Vagina (tissue), 2 donors: Measurements from ENCODE around the gene CYB5A. TPM values are rescaled to one million over a fixed set of nuclear protein-coding genes. Genes with fewer than 3 reads are reported as not detected.

ENCODE experiments used
- DNase-seq, 2 donors: peaks; one replicate each; pipeline ENCODE4 v3.0.0-alpha.2; 2017; ENCODE audit errors: extremely low spot score in 2 of 2
- H3K27ac ChIP-seq: fragments of 200-600 bp; sonication (generic); one replicate; pipeline ENCODE4 v1.5.1; 2019
- H3K27me3 ChIP-seq: fragments of 200-600 bp; sonication (generic); one replicate; pipeline ENCODE4 v1.5.1; 2019
- H3K36me3 ChIP-seq, 2 donors: fragments of 200-600 bp; sonication (generic); one replicate each; pipeline ENCODE4 v1.5.1; 2017 to 2019
- H3K4me1 ChIP-seq: fragments of 200-600 bp; sonication (generic); one replicate; pipeline ENCODE4 v1.5.1; 2019
- H3K4me3 ChIP-seq, 2 donors: fragments of 200-600 bp; sonication (generic); 1 replicate in 1 of 2; 2 replicates in 1 of 2; pipeline ENCODE4 v1.5.1; 2016 to 2019
- H3K9me3 ChIP-seq: fragments of 200-600 bp; sonication (generic); one replicate; pipeline ENCODE4 v1.5.1; 2019
- POLR2A ChIP-seq, 2 donors: fragments of 450-650 bp; IDR thresholded peaks; one replicate each; pipeline ENCODE4 v1.6.1; 2017; ENCODE audit warnings: antibody characterized with exemption in 2 of 2, mild to moderate bottlenecking in 2 of 2, moderate library complexity in 2 of 2
- POLR2AphosphoS5 ChIP-seq, 2 donors: sonication (generic); formaldehyde crosslinking; IDR thresholded peaks; one replicate each; pipeline ENCODE4 v1.9.0; 2017; ENCODE audit warnings: antibody characterized with exemption in 2 of 2, mild to moderate bottlenecking in 2 of 2, low read depth in 1 of 2; ENCODE audit not compliant: insufficient read depth in 1 of 2
- intact Hi-C: fragments of 100-400 bp; cut with DNase I; formaldehyde crosslinking; loops from one replicate; pipeline ENCODE4 v1.15.1; 2023
- small RNA-seq: library from RNA; depleted of rRNA; stranded (forward); fragments of <200 nt; gene quantifications from one replicate; pipeline ENCODE3, GENCODE V24; 2016
- total RNA-seq: library from RNA; depleted of rRNA; stranded (reverse); fragments of >200 nt; gene quantifications from one replicate; pipeline ENCODE4 v1.2.3, GENCODE V29; 2016
- TF ChIP-seq, protein P1 (sequence below), 3 experiments: fragments of 450-650 bp in 2 of 3; fragments of 200-600 bp in 1 of 3; sonication (generic) in 1 of 3; IDR thresholded peaks; one replicate each; pipeline ENCODE4 v1.5.1; 2017 to 2019; ENCODE audit warnings: antibody characterized with exemption in 3 of 3, mild to moderate bottlenecking in 2 of 3, moderate library complexity in 2 of 3

The CYB5A gene
- total RNA-seq, 1 donor from 2014 or later: 88.6 TPM

DNA sequence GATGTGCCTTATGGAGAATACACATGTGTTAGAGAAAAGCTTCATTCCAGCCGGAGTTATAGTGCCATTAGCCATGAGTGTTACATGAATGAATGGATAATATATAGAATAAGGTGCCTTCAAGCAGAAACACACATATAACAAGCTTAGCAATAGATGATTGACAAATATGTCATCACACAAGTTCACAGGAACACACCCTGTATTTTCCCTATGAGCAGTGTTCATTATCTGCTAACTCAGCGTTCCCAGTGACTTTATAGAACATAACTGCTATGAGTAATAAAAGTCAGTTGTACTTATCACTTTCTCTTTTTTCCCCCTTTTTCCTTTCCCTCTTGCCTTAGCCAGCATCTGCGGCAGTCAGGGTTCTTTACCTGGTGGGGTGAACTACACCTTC, 78.3 kb downstream of the CYB5A start:
- Histone ChIP-seq H3K27ac (no peak overlapping the region), H3K9me3 (no peaks in the 10 kb centered on the region), H3K27me3 (no peaks in the 10 kb centered on the region), H3K36me3 (no peaks in the 10 kb centered on the region), H3K4me3 (no peak overlapping the region), H3K4me1 (no peaks in the 10 kb centered on the region)
- DNase-seq: no peak
- intact Hi-C loops: no loop called here
- no peak for TF ChIP-seq POLR2A (IDR thresholded peaks at IDR 0.05)
- peak in 1 of 2 donors; percentile 48 for TF ChIP-seq POLR2AphosphoS5 (IDR thresholded peaks at IDR 0.05; ENCODE audit: insufficient read depth in 1 of 2, low read depth in 1 of 2)
- TF ChIP-seq, protein P1, sequence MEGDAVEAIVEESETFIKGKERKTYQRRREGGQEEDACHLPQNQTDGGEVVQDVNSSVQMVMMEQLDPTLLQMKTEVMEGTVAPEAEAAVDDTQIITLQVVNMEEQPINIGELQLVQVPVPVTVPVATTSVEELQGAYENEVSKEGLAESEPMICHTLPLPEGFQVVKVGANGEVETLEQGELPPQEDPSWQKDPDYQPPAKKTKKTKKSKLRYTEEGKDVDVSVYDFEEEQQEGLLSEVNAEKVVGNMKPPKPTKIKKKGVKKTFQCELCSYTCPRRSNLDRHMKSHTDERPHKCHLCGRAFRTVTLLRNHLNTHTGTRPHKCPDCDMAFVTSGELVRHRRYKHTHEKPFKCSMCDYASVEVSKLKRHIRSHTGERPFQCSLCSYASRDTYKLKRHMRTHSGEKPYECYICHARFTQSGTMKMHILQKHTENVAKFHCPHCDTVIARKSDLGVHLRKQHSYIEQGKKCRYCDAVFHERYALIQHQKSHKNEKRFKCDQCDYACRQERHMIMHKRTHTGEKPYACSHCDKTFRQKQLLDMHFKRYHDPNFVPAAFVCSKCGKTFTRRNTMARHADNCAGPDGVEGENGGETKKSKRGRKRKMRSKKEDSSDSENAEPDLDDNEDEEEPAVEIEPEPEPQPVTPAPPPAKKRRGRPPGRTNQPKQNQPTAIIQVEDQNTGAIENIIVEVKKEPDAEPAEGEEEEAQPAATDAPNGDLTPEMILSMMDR (IDR thresholded peaks at IDR 0.05): no peak

- no peaks in the 10 kb centered on the region for H3K4me1 ChIP-seq
- no peak overlapping the region for H3K4me3 ChIP-seq
- intact Hi-C loops: no loop called here
- no peaks in the 10 kb centered on the region for H3K9me3 ChIP-seq
- TF ChIP-seq, protein P1 (IDR thresholded peaks at IDR 0.05): no peak
- no peak for TF ChIP-seq POLR2AphosphoS5 (IDR thresholded peaks at IDR 0.05; ENCODE audit: insufficient read depth in 1 of 2, low read depth in 1 of 2)
- TF ChIP-seq POLR2A (IDR thresholded peaks at IDR 0.05): no peak
- no peaks in the 10 kb centered on the region for H3K27me3 ChIP-seq
- H3K27ac ChIP-seq: no peak overlapping the region
- no peaks in the 10 kb centered on the region for H3K36me3 ChIP-seq
- DNase-seq: no peak
Observed at GRCh38 chr18:74204526-74205152, 87.1 kb downstream of the CYB5A start.

DNA sequence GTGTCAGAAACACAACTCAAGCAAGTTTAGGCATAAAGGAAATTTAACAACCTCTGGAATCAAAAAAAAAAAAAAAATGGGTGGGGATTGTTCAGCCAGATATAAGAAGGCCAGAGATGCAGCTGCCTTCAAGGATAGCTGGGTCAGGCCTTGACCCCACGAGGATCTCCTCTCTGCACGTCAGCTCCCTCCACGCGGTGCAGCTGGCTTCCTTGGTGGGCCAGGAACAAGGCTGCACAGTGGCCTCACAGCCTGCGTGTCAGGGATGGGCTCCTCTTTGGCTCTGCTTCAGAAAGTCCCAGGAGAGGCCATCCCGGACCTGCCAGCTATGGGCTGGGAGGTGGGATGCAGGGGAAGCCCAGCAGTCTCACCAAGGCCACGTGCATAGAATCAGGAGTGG, 88.0 kb downstream of the CYB5A start:
- intact Hi-C loops: no loop called here
- H3K4me3 ChIP-seq: no peak overlapping the region
- no peaks in the 10 kb centered on the region for H3K9me3 ChIP-seq
- no peaks in the 10 kb centered on the region for H3K4me1 ChIP-seq
- H3K36me3 ChIP-seq: no peaks in the 10 kb centered on the region
- H3K27me3 ChIP-seq: no peaks in the 10 kb centered on the region
- DNase-seq: no peak
- TF ChIP-seq POLR2A (IDR thresholded peaks at IDR 0.05) (no peak), POLR2AphosphoS5 (IDR thresholded peaks at IDR 0.05; ENCODE audit: insufficient read depth in 1 of 2, low read depth in 1 of 2) (no peak)
- TF ChIP-seq, protein P1 (IDR thresholded peaks at IDR 0.05): no peak
- no peak overlapping the region for H3K27ac ChIP-seq

Small RNA genes lying within 50 kb of the gene (small RNA-seq; reads per million reads assigned to genes)
- gene RN7SL551P: not detected

Other genes with a start within 250 kb of the CYB5A start
- gene FBXO15, start 144.1 kb downstream of the CYB5A start, total RNA-seq: not detected
- 25.0 TPM for gene TIMM21, start 143.4 kb downstream of the CYB5A start, total RNA-seq
- not detected for gene C18orf63, start 23.9 kb upstream of the CYB5A start, total RNA-seq
- not detected for gene DIPK1C, start 165.3 kb upstream of the CYB5A start, total RNA-seq
- gene CNDP2, start 204.4 kb upstream of the CYB5A start, total RNA-seq: 52.5 TPM
- 9.8 TPM for gene CNDP1, start 242.5 kb upstream of the CYB5A start, total RNA-seq